Mesenchymal stem cell (in vitro differentiated cells and primary cell): ENCODE results near the gene TNFAIP1.
"Not testable (repeated sequence)": the region's sequence is repeated elsewhere in the genome, so short reads cannot be mapped to it uniquely, and the experiment has no call there.

Experiments
- DNase-seq: peaks from one replicate; pipeline ENCODE4 v3.0.0-alpha.2; 2013
- H2AFZ ChIP-seq: one replicate; pipeline ENCODE4 v1.6.1; 2013; ENCODE audit warnings: low read depth, mild to moderate bottlenecking, control low read depth, inconsistent platforms, low read length, moderate library complexity
- H2AK5ac ChIP-seq: 2 replicates; pipeline ENCODE4 v1.6.1; 2013; ENCODE audit warnings: low read length, moderate library complexity, mild to moderate bottlenecking, inconsistent platforms; ENCODE audit not compliant: severe bottlenecking
- H2BK120ac ChIP-seq: one replicate; pipeline ENCODE4 v1.6.1; 2013; ENCODE audit warnings: low read depth, mild to moderate bottlenecking, inconsistent platforms, low read length, moderate library complexity
- H2BK12ac ChIP-seq, 2 experiments: one replicate each; pipeline ENCODE4 v1.6.1; 2013; ENCODE audit warnings: inconsistent platforms in 2 of 2, low read length in 2 of 2, mild to moderate bottlenecking in 2 of 2, moderate library complexity in 2 of 2, control low read depth in 1 of 2
- H2BK15ac ChIP-seq: one replicate; pipeline ENCODE4 v1.6.1; 2013; ENCODE audit warnings: mild to moderate bottlenecking, low read depth, inconsistent platforms; ENCODE audit not compliant: poor library complexity, severe bottlenecking
- H2BK5ac ChIP-seq: 2 replicates; pipeline ENCODE4 v1.6.1; 2013; ENCODE audit warnings: low read depth, mild to moderate bottlenecking, low read length, control low read depth, inconsistent platforms; ENCODE audit not compliant: poor library complexity, severe bottlenecking
- H3K14ac ChIP-seq, 2 experiments: one replicate each; pipeline ENCODE4 v1.6.1; 2013; ENCODE audit warnings: inconsistent platforms in 2 of 2, low read length in 2 of 2, control low read depth in 1 of 2, mild to moderate bottlenecking in 1 of 2, moderate library complexity in 1 of 2
- H3K18ac ChIP-seq, 2 experiments: one replicate each; pipeline ENCODE4 v1.6.1; 2013; ENCODE audit warnings: inconsistent platforms in 2 of 2, low read length in 2 of 2, control low read depth in 1 of 2, low read depth in 1 of 2, mild to moderate bottlenecking in 1 of 2
- H3K23ac ChIP-seq, 2 experiments: one replicate each; pipeline ENCODE4 v1.6.1; 2013; ENCODE audit warnings: inconsistent platforms in 2 of 2, low read length in 2 of 2, mild to moderate bottlenecking in 2 of 2, moderate library complexity in 2 of 2, control low read depth in 1 of 2
- H3K27ac ChIP-seq: 2 replicates; pipeline ENCODE4 v1.5.1; 2013; ENCODE audit warnings: mild to moderate bottlenecking, moderate library complexity, low read length, control low read depth, inconsistent platforms; ENCODE audit not compliant: poor library complexity, severe bottlenecking
- H3K27me3 ChIP-seq, 2 experiments: 2 replicates each; pipeline versions ENCODE4 v1.6.1 to v1.7.0; 2013; ENCODE audit warnings: low read length in 2 of 2, mild to moderate bottlenecking in 2 of 2, moderate library complexity in 2 of 2, control low read depth in 1 of 2, inconsistent platforms in 1 of 2; ENCODE audit not compliant: control insufficient read depth in 1 of 2, insufficient read depth in 1 of 2
- H3K36me3 ChIP-seq, 2 experiments: 2 replicates each; pipeline versions ENCODE4 v1.6.1 to v1.7.0; 2013; ENCODE audit warnings: low read length in 2 of 2, control low read depth in 1 of 2, inconsistent platforms in 1 of 2, low read depth in 1 of 2, mild to moderate bottlenecking in 1 of 2; ENCODE audit not compliant: insufficient read depth in 2 of 2, control insufficient read depth in 1 of 2
- H3K4ac ChIP-seq, 2 experiments: one replicate each; pipeline ENCODE4 v1.6.1; 2013; ENCODE audit warnings: inconsistent platforms in 2 of 2, low read length in 2 of 2, mild to moderate bottlenecking in 2 of 2, moderate library complexity in 2 of 2, control low read depth in 1 of 2, low read depth in 1 of 2
- H3K4me1 ChIP-seq: 2 replicates; pipeline ENCODE4 v1.6.1; 2013; ENCODE audit warnings: low read depth, low read length, control low read depth; ENCODE audit not compliant: control insufficient read depth, insufficient read depth
- H3K4me2 ChIP-seq: 2 replicates; pipeline ENCODE4 v1.6.1; 2013; ENCODE audit warnings: low read length, mild to moderate bottlenecking, inconsistent platforms; ENCODE audit not compliant: poor library complexity, severe bottlenecking
- H3K4me3 ChIP-seq, 2 experiments: 2 replicates each; pipeline versions ENCODE4 v1.5.1 to v1.7.0; 2013; ENCODE audit warnings: low read length in 2 of 2, mild to moderate bottlenecking in 2 of 2, control low read depth in 1 of 2, low read depth in 1 of 2; ENCODE audit not compliant: insufficient read depth in 1 of 2
- H3K79me1 ChIP-seq: replicated peaks from 2 replicates; pipeline ENCODE4 v1.6.1; 2013; ENCODE audit warnings: mild to moderate bottlenecking, control low read depth, low read length, inconsistent platforms; ENCODE audit not compliant: poor library complexity, severe bottlenecking
- H3K9ac ChIP-seq: 2 replicates; pipeline ENCODE4 v1.7.0; 2013; ENCODE audit warnings: mild to moderate bottlenecking, low read length, moderate library complexity
- H3K9me3 ChIP-seq: 2 replicates; pipeline ENCODE4 v1.7.0; 2013; ENCODE audit warnings: mild to moderate bottlenecking, low read length; ENCODE audit not compliant: control insufficient read depth
- H4K8ac ChIP-seq: one replicate; pipeline ENCODE4 v1.6.1; 2013; ENCODE audit warnings: inconsistent platforms, mild to moderate bottlenecking, low read length, moderate library complexity
- H4K91ac ChIP-seq: one replicate; pipeline ENCODE4 v1.6.1; 2013; ENCODE audit warnings: mild to moderate bottlenecking, low read length, inconsistent platforms
- WGBS: methylation state at CpG from one replicate; pipeline ENCODE4 v1.1.7; 2013; ENCODE audit warnings: mixed read lengths; 5-methylcytosine and 5-hydroxymethylcytosine counted together

Gene TNFAIP1

GRCh38 chr17:28292878-28293277, 42.7 kb upstream of the TNFAIP1 start:
- not testable (repeated sequence) for H3K4me2 ChIP-seq, H4K8ac ChIP-seq, H2BK12ac ChIP-seq, H2BK5ac ChIP-seq, H3K18ac ChIP-seq, H3K23ac ChIP-seq, H4K91ac ChIP-seq, H3K9me3 ChIP-seq, H3K4me1 ChIP-seq, H2AFZ ChIP-seq, H3K27me3 ChIP-seq, H3K4ac ChIP-seq, H3K4me3 ChIP-seq, H3K36me3 ChIP-seq, H3K27ac ChIP-seq, H2BK15ac ChIP-seq, H3K79me1 ChIP-seq, H3K9ac ChIP-seq, H2AK5ac ChIP-seq, H3K14ac ChIP-seq, DNase-seq, H2BK120ac ChIP-seq
- 80% methylated on average over 9 of the region's 12 CpGs for WGBS

GRCh38 chr17:28293994-28294393, 41.6 kb upstream of the TNFAIP1 start:
- Histone ChIP-seq H4K91ac (no peak overlapping the region), H3K27me3 (no peaks in the 10 kb centered on the region), H3K18ac (no peak overlapping the region), H3K27ac (no peak overlapping the region), H2AFZ (no peak overlapping the region), H2BK5ac (no peak overlapping the region), H3K23ac (no peak overlapping the region), H2AK5ac (no peak overlapping the region), H3K9me3 (no peaks in the 10 kb centered on the region), H2BK12ac (no peak overlapping the region), H3K4me3 (no peak overlapping the region), H2BK15ac (no peak overlapping the region), H3K4me1 (no peaks in the 10 kb centered on the region), H3K4ac (no peak overlapping the region), H3K14ac (peak overlapping the region in 1 of 2 experiments; percentile 55), H3K4me2 (no peak overlapping the region), H4K8ac (no peak overlapping the region), H3K36me3 (no peaks in the 10 kb centered on the region), H3K9ac (no peak overlapping the region), H3K79me1 (no peaks in the 10 kb centered on the region), H2BK120ac (no peak overlapping the region)
- 91% methylated on average over 6 of the region's 6 CpGs for WGBS
- DNase-seq: no peak

DNA sequence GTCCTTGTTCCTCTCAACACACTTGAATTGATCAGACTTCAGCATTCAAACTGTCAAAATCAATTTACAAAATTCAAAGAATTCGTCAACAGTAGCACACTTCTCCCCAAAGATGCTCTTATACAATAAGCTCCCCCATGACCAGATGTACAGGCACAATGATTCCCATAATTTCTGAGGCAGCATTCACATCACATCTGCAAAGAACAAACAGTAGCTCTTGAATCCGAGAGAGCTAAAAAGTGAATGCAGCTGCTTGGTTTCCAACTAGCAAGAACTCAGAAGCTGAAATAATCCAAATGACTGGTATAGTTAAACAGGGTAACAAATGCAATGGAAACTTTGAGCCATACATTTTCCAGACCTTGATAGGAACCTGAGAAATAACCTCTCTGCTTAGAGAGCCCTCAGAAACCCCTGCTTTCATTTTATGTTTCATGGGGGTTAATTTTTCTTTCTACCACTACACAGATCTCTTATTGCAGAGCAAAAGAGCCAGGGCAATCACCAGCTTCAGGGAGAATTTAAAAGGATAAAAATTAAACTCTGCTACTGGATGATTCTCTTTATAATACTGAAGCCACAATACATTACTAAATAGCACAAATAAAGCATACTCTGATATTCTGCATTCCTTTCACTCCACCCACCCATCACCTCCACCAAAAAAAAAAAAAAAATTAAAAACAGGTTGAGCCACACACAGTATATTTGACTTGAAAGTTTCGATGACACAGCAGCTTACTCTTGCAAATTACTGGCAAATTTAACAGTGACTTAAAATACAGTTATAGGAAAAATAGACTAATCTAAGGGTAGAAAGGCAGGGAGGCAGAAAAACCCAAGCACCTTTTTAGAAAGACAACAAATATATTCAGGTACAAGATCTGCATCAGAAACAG, 39.6 kb upstream of the TNFAIP1 start:
- H3K4ac ChIP-seq: no peak overlapping the region
- no peaks in the 10 kb centered on the region for H3K79me1 ChIP-seq
- WGBS: 77% methylated on average over 2 of the region's 3 CpGs
- H2BK5ac ChIP-seq: no peak overlapping the region
- no peak overlapping the region for H4K91ac ChIP-seq
- H2AK5ac ChIP-seq: no peak overlapping the region
- no peak overlapping the region for H3K4me3 ChIP-seq
- H3K27ac ChIP-seq: no peak overlapping the region
- no peak overlapping the region for H3K18ac ChIP-seq
- H2BK12ac ChIP-seq: no peak overlapping the region
- no peaks in the 10 kb centered on the region for H3K9me3 ChIP-seq
- H3K4me1 ChIP-seq: no peaks in the 10 kb centered on the region
- no peak overlapping the region for H2BK120ac ChIP-seq
- H3K23ac ChIP-seq: no peak overlapping the region
- no peak overlapping the region for H3K9ac ChIP-seq
- H3K4me2 ChIP-seq: no peak overlapping the region
- no peak for DNase-seq
- no peaks in the 10 kb centered on the region for H3K27me3 ChIP-seq
- no peak overlapping the region for H4K8ac ChIP-seq
- H3K36me3 ChIP-seq: no peaks in the 10 kb centered on the region
- no peak overlapping the region for H2AFZ ChIP-seq
- no peak overlapping the region for H2BK15ac ChIP-seq
- no peak overlapping the region for H3K14ac ChIP-seq

DNA sequence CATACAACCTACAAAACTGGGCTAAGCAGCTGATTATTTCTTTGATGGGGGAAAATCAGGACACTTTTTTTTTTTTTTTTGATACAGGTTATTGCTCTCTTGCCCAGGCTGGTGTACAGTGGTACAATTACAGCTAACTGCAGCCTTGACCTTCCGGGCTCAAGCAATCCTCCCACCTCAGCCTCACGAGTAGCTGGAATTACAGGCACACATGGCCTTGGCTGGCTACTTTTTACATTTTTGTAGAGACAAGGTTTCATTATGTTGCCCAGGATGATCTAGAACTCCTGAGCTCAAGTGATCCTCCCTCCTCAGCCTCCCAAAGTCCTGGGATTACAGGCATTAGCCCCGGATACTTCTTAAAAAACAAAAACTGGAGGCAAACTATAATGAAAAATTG, 37.1 kb upstream of the TNFAIP1 start:
- Histone ChIP-seq H3K18ac (no peak overlapping the region), H3K27me3 (no peaks in the 10 kb centered on the region), H2BK120ac (no peak overlapping the region), H2AFZ (no peak overlapping the region), H3K4me3 (no peak overlapping the region), H4K91ac (no peak overlapping the region), H3K4me2 (no peak overlapping the region), H2AK5ac (no peak overlapping the region), H3K9me3 (no peaks in the 10 kb centered on the region), H2BK12ac (no peak overlapping the region), H3K4ac (no peak overlapping the region), H3K9ac (no peak overlapping the region), H2BK15ac (no peak overlapping the region), H3K36me3 (no peaks in the 10 kb centered on the region), H3K23ac (no peak overlapping the region), H3K14ac (no peak overlapping the region), H4K8ac (no peak overlapping the region), H2BK5ac (no peak overlapping the region), H3K79me1 (no peaks in the 10 kb centered on the region), H3K27ac (no peak overlapping the region), H3K4me1 (no peaks in the 10 kb centered on the region)
- 82% methylated on average over 2 of the region's 3 CpGs for WGBS
- no peak for DNase-seq
